GM12878 (cell line): ENCODE measurements around the gene TACC2. TPM values are rescaled to one million over a fixed set of nuclear protein-coding genes. Genes with fewer than 3 reads are reported as not detected.

Experiments used
- ATAC-seq: fragments of 200-7000 bp; cut with Tn5 transposase; 3 replicates; pipeline ENCODE4 v1.9.1; 2020; ENCODE audit warnings: mild to moderate bottlenecking, moderate library complexity
- BruUV-seq: library from RNA; stranded (reverse); fragments of 400-500 nt; replicated peaks from 2 replicates; lab custom pipeline; 2021; lab: Mats Ljungman, UMichigan
- CTCF ChIA-PET: fragments of 300-600 bp; sonication (Branson Sonifier 250); formaldehyde crosslinking; extraction: SDS; loops from one replicate; lab custom pipeline; 2021; ENCODE audit warnings: inconsistent platforms; lab: Yijun Ruan, JAX
- POLR2A ChIA-PET: fragments of 350-600 bp; formaldehyde crosslinking; extraction: SDS; loops from one replicate; lab custom pipeline; 2021; ENCODE audit warnings: inconsistent platforms; lab: Charles Lee
- RAD21 ChIA-PET: fragments of 300-600 bp; sonication (Branson Sonifier 250); formaldehyde crosslinking; loops from one replicate; lab custom pipeline; 2023; ENCODE audit warnings: antibody characterized with exemption; ENCODE audit not compliant: unreplicated experiment; lab: Charles Lee
- SMC1A ChIA-PET: fragments of 300-600 bp; sonication (Branson Sonifier 250); formaldehyde crosslinking; loops from one replicate; lab custom pipeline; 2023; ENCODE audit not compliant: unreplicated experiment, uncharacterized antibody; lab: Charles Lee
- DNase-seq: peaks from one replicate; pipeline ENCODE4 v3.0.0-alpha.2; 2011; ENCODE audit warnings: low read depth, low spot score
- FAIRE-seq: peaks from 3 replicates; lab custom pipeline; 2011; peaks lifted over from hg19 to GRCh38; lab: Jason Lieb, UNC
- H2AFZ ChIP-seq: 2 replicates; pipeline ENCODE4 v1.6.0; 2011; ENCODE audit warnings: low read depth, low read length, control low read depth; ENCODE audit not compliant: control insufficient read depth
- H3K27ac ChIP-seq: 2 replicates; pipeline ENCODE4 v1.5.1; 2011; ENCODE audit warnings: control low read depth; ENCODE audit not compliant: control insufficient read depth, insufficient read depth
- H3K27me3 ChIP-seq, 2 experiments: replicated peaks in 1 of 2; 2 replicates each; pipeline versions ENCODE4 v1.6.0 to v1.6.1; 2011; ENCODE audit warnings: low read length in 1 of 2; ENCODE audit not compliant: control insufficient read depth in 2 of 2, insufficient read depth in 2 of 2
- H3K36me3 ChIP-seq, 2 experiments: 2 replicates each; pipeline ENCODE4 v1.5.1; 2011; ENCODE audit warnings: low read length in 1 of 2; ENCODE audit not compliant: control insufficient read depth in 2 of 2, insufficient read depth in 2 of 2
- H3K4me1 ChIP-seq: 2 replicates; pipeline ENCODE4 v1.6.1; 2011; ENCODE audit warnings: mild to moderate bottlenecking, low read length, moderate library complexity, mixed read lengths; ENCODE audit not compliant: control insufficient read depth, insufficient read depth
- H3K4me2 ChIP-seq: 2 replicates; pipeline ENCODE4 v1.6.0; 2011; ENCODE audit warnings: control low read depth; ENCODE audit not compliant: control insufficient read depth, insufficient read depth
- H3K4me3 ChIP-seq: fragments of 200-600 bp; sonication (generic); 2 replicates; pipeline ENCODE4 v1.5.1; 2016
- H3K79me2 ChIP-seq: 2 replicates; pipeline ENCODE4 v1.6.0; 2011; ENCODE audit warnings: low read length; ENCODE audit not compliant: control insufficient read depth, insufficient read depth
- H3K9ac ChIP-seq: 2 replicates; pipeline ENCODE4 v1.8.0; 2011; ENCODE audit warnings: low read length, control low read depth, mixed read lengths; ENCODE audit not compliant: control insufficient read depth, insufficient read depth
- H3K9me3 ChIP-seq: replicated peaks from 3 replicates; pipeline ENCODE4 v1.5.1; 2011; ENCODE audit warnings: mild to moderate bottlenecking, low read length; ENCODE audit not compliant: control insufficient read depth, insufficient read depth
- H4K20me1 ChIP-seq: 2 replicates; pipeline ENCODE4 v1.6.0; 2011; ENCODE audit not compliant: control insufficient read depth, insufficient read depth
- ATF7 ChIP-seq: fragments of 450-650 bp; IDR thresholded peaks from 2 replicates; pipeline ENCODE4 v1.6.1; 2016; ENCODE audit warnings: low read depth, mild to moderate bottlenecking
- BHLHE40 ChIP-seq, 2 experiments: fragments of 450-650 bp in 1 of 2; IDR thresholded peaks; 2 replicates each; pipeline ENCODE4 v1.6.1; 2011 to 2017; ENCODE audit warnings: low read depth in 2 of 2, borderline replicate concordance in 1 of 2, improper control_type of control experiment in 1 of 2, low read length in 1 of 2, mild to moderate bottlenecking in 1 of 2
- CBX5 ChIP-seq: sonication (generic); IDR thresholded peaks from 2 replicates; pipeline ENCODE4 v1.6.1; 2016; ENCODE audit warnings: low read depth, moderate library complexity, mild to moderate bottlenecking, inconsistent platforms
- CEBPB ChIP-seq, 2 experiments: fragments of 150-350 bp in 1 of 2; IDR thresholded peaks; 2 replicates each; pipeline ENCODE4 v1.6.1; 2012 to 2014; ENCODE audit warnings: low read depth in 2 of 2, low read length in 2 of 2, borderline replicate concordance in 1 of 2, inconsistent platforms in 1 of 2
- JUND ChIP-seq: IDR thresholded peaks from 2 replicates; pipeline ENCODE4 v1.6.1; 2012; ENCODE audit warnings: low read depth, mild to moderate bottlenecking, low read length, improper control_type of control experiment, moderate library complexity
- KDM1A ChIP-seq: fragments of 200-600 bp; sonication (generic); IDR thresholded peaks from 2 replicates; pipeline ENCODE4 v1.6.1; 2016; ENCODE audit warnings: borderline replicate concordance
- MEF2B ChIP-seq: fragments of 450-650 bp; IDR thresholded peaks from 2 replicates; pipeline ENCODE4 v1.6.1; 2018; ENCODE audit warnings: mild to moderate bottlenecking, moderate library complexity; ENCODE audit not compliant: partially characterized antibody, poor library complexity, severe bottlenecking
- NFYB ChIP-seq: IDR thresholded peaks from 2 replicates; pipeline ENCODE4 v1.6.1; 2011; ENCODE audit warnings: low read depth, mild to moderate bottlenecking, low read length, improper control_type of control experiment, moderate library complexity; ENCODE audit not compliant: insufficient read depth
- NR2C1 ChIP-seq: fragments of 450-650 bp; IDR thresholded peaks from 2 replicates; pipeline ENCODE4 v1.6.1; 2017; ENCODE audit warnings: antibody characterized with exemption, mild to moderate bottlenecking, moderate library complexity
- SREBF2 ChIP-seq: IDR thresholded peaks from 2 replicates; pipeline ENCODE4 v1.6.1; 2012; ENCODE audit warnings: mild to moderate bottlenecking, low read length
- ZNF384 ChIP-seq: IDR thresholded peaks from 2 replicates; pipeline ENCODE4 v1.6.1; 2012; ENCODE audit warnings: low read depth, mild to moderate bottlenecking, low read length, improper control_type of control experiment, borderline replicate concordance
- WGBS: methylation state at CpG from one replicate; pipeline ENCODE4 v1.1.6; 2016; ENCODE audit warnings: low lambda C conversion rate; ENCODE audit not compliant: insufficient replicate concordance, insufficient coverage; ENCODE audit errors: missing lambda C conversion rate; 5-methylcytosine and 5-hydroxymethylcytosine counted together
- in situ Hi-C: fragments of 300-500 bp; cut with MboI; formaldehyde crosslinking; loops from 9 replicates; pipeline ENCODE4 v1.14.3; 2018; ENCODE audit warnings: mixed read lengths
- intact Hi-C: fragments of 100-400 bp; cut with micrococcal nuclease; formaldehyde crosslinking; loops from one replicate; pipeline ENCODE4 v1.14.2; 2022; ENCODE audit not compliant: unreplicated experiment
- polyA plus RNA-seq, 11 experiments: library from polyadenylated mRNA; depleted of rRNA in 4 of 11; unstranded in 6 of 11; stranded (reverse) in 5 of 11; fragments of >200 nt; fragmentation: Nextera tagmentation in 4 of 11; fragmentation: Illumina TruSeq in 1 of 11; extraction: Ambion mirVana in 4 of 11; extraction: Trizol in 1 of 11; gene quantifications; 1 replicate in 1 of 11; 2 replicates in 10 of 11; pipeline versions ENCODE4 v1.2.1 to v1.2.3, GENCODE V29; 2011 to 2016; ENCODE audit warnings: inconsistent platforms in 2 of 11, missing spikeins in 2 of 11, low read depth in 1 of 11
- total RNA-seq, 4 experiments: library from RNA; depleted of rRNA in 3 of 4; stranded (reverse); fragments of >200 nt in 3 of 4; fragmentation: Illumina TruSeq in 1 of 4; extraction: Trizol in 1 of 4; gene quantifications; 2 replicates each; pipeline versions ENCODE4 v1.2.1 to v1.2.3, GENCODE V29; 2013 to 2021
- TF ChIP-seq, protein P1 (sequence below): IDR thresholded peaks from 2 replicates; pipeline ENCODE4 v1.6.1; 2012; ENCODE audit warnings: mild to moderate bottlenecking, low read depth, low read length
- TF ChIP-seq, protein P2 (sequence below): IDR thresholded peaks from 2 replicates; pipeline ENCODE4 v1.6.1; 2012; ENCODE audit warnings: low read depth, low read length, improper control_type of control experiment
- TF ChIP-seq, protein P3 (sequence below): fragments of 450-650 bp; IDR thresholded peaks from 2 replicates; pipeline ENCODE4 v1.6.1; 2017; ENCODE audit warnings: antibody characterized with exemption, mild to moderate bottlenecking, moderate library complexity
- TF ChIP-seq, protein P4 (sequence below): fragments of 450-650 bp; IDR thresholded peaks from 2 replicates; pipeline ENCODE4 v1.6.1; 2016; ENCODE audit warnings: mild to moderate bottlenecking

The TACC2 gene
- total and polyA plus RNA-seq, 10 of the 15 experiments (the other 5 are each of a cell fraction or from before 2014, with no cell fraction given), result 0.07 to 0.64 (median 0.13) TPM; not detected in 5

DNA sequence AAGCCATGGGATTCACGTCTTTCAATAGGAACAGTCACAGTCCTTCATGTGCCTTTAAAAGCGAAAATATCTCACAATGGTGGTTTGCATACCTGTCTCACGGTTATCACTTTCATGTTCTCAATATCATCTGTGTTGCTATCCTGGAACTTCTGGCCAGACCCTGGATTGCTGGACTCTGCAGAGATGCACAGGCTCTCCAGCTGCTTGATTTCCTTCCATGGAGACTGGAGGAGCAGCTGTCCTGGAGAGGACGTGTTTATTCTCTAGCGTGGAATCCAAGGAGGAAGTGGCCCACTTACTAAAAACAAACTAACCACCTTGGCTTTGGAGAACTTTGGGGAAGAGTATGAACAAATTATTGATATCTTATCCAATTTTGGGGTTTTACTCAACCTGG is 298.6 kb downstream of the TACC2 start:
- WGBS, result 12% methylated on average over 5 of the region's 5 CpGs
- CTCF ChIA-PET, result no interaction called here
- TF ChIP-seq MEF2B (no peak), BHLHE40 (IDR thresholded peaks at IDR 0.05; ENCODE audit: borderline replicate concordance in 1 of 2, low read depth in 2 of 2, low read length in 1 of 2) (no peak), ATF7 (no peak), JUND (no peak), CEBPB (IDR thresholded peaks at IDR 0.05; ENCODE audit: borderline replicate concordance in 1 of 2, low read depth in 2 of 2, low read length in 2 of 2) (no peak), KDM1A (no peak), NFYB (no peak), CBX5 (no peak), ZNF384 (no peak), SREBF2 (no peak), NR2C1 (no peak)
- TF ChIP-seq, protein P1, sequence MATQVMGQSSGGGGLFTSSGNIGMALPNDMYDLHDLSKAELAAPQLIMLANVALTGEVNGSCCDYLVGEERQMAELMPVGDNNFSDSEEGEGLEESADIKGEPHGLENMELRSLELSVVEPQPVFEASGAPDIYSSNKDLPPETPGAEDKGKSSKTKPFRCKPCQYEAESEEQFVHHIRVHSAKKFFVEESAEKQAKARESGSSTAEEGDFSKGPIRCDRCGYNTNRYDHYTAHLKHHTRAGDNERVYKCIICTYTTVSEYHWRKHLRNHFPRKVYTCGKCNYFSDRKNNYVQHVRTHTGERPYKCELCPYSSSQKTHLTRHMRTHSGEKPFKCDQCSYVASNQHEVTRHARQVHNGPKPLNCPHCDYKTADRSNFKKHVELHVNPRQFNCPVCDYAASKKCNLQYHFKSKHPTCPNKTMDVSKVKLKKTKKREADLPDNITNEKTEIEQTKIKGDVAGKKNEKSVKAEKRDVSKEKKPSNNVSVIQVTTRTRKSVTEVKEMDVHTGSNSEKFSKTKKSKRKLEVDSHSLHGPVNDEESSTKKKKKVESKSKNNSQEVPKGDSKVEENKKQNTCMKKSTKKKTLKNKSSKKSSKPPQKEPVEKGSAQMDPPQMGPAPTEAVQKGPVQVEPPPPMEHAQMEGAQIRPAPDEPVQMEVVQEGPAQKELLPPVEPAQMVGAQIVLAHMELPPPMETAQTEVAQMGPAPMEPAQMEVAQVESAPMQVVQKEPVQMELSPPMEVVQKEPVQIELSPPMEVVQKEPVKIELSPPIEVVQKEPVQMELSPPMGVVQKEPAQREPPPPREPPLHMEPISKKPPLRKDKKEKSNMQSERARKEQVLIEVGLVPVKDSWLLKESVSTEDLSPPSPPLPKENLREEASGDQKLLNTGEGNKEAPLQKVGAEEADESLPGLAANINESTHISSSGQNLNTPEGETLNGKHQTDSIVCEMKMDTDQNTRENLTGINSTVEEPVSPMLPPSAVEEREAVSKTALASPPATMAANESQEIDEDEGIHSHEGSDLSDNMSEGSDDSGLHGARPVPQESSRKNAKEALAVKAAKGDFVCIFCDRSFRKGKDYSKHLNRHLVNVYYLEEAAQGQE, result no peak
- TF ChIP-seq, protein P2, sequence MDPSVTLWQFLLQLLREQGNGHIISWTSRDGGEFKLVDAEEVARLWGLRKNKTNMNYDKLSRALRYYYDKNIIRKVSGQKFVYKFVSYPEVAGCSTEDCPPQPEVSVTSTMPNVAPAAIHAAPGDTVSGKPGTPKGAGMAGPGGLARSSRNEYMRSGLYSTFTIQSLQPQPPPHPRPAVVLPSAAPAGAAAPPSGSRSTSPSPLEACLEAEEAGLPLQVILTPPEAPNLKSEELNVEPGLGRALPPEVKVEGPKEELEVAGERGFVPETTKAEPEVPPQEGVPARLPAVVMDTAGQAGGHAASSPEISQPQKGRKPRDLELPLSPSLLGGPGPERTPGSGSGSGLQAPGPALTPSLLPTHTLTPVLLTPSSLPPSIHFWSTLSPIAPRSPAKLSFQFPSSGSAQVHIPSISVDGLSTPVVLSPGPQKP, result no peak
- TF ChIP-seq, protein P3, sequence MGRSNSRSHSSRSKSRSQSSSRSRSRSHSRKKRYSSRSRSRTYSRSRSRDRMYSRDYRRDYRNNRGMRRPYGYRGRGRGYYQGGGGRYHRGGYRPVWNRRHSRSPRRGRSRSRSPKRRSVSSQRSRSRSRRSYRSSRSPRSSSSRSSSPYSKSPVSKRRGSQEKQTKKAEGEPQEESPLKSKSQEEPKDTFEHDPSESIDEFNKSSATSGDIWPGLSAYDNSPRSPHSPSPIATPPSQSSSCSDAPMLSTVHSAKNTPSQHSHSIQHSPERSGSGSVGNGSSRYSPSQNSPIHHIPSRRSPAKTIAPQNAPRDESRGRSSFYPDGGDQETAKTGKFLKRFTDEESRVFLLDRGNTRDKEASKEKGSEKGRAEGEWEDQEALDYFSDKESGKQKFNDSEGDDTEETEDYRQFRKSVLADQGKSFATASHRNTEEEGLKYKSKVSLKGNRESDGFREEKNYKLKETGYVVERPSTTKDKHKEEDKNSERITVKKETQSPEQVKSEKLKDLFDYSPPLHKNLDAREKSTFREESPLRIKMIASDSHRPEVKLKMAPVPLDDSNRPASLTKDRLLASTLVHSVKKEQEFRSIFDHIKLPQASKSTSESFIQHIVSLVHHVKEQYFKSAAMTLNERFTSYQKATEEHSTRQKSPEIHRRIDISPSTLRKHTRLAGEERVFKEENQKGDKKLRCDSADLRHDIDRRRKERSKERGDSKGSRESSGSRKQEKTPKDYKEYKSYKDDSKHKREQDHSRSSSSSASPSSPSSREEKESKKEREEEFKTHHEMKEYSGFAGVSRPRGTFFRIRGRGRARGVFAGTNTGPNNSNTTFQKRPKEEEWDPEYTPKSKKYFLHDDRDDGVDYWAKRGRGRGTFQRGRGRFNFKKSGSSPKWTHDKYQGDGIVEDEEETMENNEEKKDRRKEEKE, result no peak
- TF ChIP-seq, protein P4, sequence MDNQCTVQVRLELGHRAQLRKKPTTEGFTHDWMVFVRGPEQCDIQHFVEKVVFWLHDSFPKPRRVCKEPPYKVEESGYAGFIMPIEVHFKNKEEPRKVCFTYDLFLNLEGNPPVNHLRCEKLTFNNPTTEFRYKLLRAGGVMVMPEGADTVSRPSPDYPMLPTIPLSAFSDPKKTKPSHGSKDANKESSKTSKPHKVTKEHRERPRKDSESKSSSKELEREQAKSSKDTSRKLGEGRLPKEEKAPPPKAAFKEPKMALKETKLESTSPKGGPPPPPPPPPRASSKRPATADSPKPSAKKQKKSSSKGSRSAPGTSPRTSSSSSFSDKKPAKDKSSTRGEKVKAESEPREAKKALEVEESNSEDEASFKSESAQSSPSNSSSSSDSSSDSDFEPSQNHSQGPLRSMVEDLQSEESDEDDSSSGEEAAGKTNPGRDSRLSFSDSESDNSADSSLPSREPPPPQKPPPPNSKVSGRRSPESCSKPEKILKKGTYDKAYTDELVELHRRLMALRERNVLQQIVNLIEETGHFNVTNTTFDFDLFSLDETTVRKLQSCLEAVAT, result no peak

More for the DNA sequence above, 298.6 kb downstream of the TACC2 start:
- Histone ChIP-seq H3K9me3 (no peaks in the 10 kb centered on the region), H3K4me3 (no peak overlapping the region), H3K36me3 (no peaks in the 10 kb centered on the region), H3K27me3 (peaks cover 1 to 7% of the 10 kb centered on the region in 2 experiments; a peak in 2 of 4 replicates), H3K9ac (no peak overlapping the region), H4K20me1 (no peaks in the 10 kb centered on the region), H3K4me2 (no peak overlapping the region), H3K79me2 (no peaks in the 10 kb centered on the region), H3K27ac (no peak overlapping the region), H2AFZ (no peak overlapping the region), H3K4me1 (no peaks in the 10 kb centered on the region)
- RAD21 ChIA-PET, result no interaction called here
- no peak for FAIRE-seq
- SMC1A ChIA-PET, result no interaction called here
- ATAC-seq, result no peak
- BruUV-seq, result no TSS peak
- intact Hi-C loops (no loop called here), in situ Hi-C loops (no loop called here)
- DNase-seq, result no peak
- POLR2A ChIA-PET, result no interaction called here
